Measurements from ENCODE around the gene MREG.

Gene MREG

GRCh38 chr2:215898363-215898762, 115.0 kb downstream of the MREG start:
- no peak overlapping the region for H3K27ac ChIP-seq (ENCODE audit: low read depth, low read length, poor library complexity, severe bottlenecking)
- no peaks in the 10 kb centered on the region for H3K36me3 ChIP-seq (ENCODE audit: insufficient read depth, low read length)
- H3K4me2 ChIP-seq (ENCODE audit: low read length): no peak overlapping the region
- H3K79me2 ChIP-seq (ENCODE audit: insufficient read depth, low read length): no peaks in the 10 kb centered on the region
- no peaks in the 10 kb centered on the region for H3K9me2 ChIP-seq (ENCODE audit: low read depth, low read length)
- H3K9ac ChIP-seq (ENCODE audit: low read length): no peak overlapping the region
- no peaks in the 10 kb centered on the region for H3K9me3 ChIP-seq (ENCODE audit: low read length)
- H3K4me1 ChIP-seq (ENCODE audit: insufficient read depth, low read length, severe bottlenecking): no peaks in the 10 kb centered on the region
- TF ChIP-seq CTCF (IDR thresholded peaks at IDR 0.05; ENCODE audit: low read length): no peak
- TF ChIP-seq EZH2 (IDR thresholded peaks at IDR 0.05; ENCODE audit: borderline replicate concordance, low read length): no peak
- H4K20me1 ChIP-seq (ENCODE audit: insufficient read depth, low read length): no peaks in the 10 kb centered on the region
- no peak overlapping the region for H2AFZ ChIP-seq (ENCODE audit: low read length)
- H3F3A ChIP-seq (ENCODE audit: insufficient read depth, low read length): no peaks in the 10 kb centered on the region
- no peaks in the 10 kb centered on the region for H3K27me3 ChIP-seq (ENCODE audit: insufficient read depth, low read length)
- no peak overlapping the region for H3K4me3 ChIP-seq (ENCODE audit: low read depth, low read length, poor library complexity, severe bottlenecking)

DNA sequence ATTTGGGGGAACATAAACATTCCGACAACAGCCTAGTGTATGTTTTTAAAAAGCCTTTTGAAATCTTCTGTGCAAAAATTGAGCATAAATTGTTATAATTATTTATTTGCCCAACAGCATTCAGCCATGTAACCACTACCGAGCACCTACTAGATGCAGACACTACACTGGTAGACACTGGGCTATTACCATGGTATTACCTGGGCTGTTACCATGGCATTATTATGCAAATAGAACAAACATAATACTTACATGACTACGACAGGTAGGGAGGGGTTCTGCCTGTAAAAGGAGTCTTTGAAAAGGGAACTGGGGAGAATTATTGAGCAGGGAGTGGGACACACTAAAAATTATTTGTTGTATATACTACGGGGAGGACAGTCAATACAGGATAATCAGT, 116.4 kb downstream of the MREG start:
- Histone ChIP-seq H3K27me3 (ENCODE audit: insufficient read depth, low read length) (no peaks in the 10 kb centered on the region), H4K20me1 (ENCODE audit: insufficient read depth, low read length) (no peaks in the 10 kb centered on the region), H3K9ac (ENCODE audit: low read length) (no peak overlapping the region), H3K9me3 (ENCODE audit: low read length) (no peaks in the 10 kb centered on the region), H3K27ac (ENCODE audit: low read depth, low read length, poor library complexity, severe bottlenecking) (no peak overlapping the region), H3K4me3 (ENCODE audit: low read depth, low read length, poor library complexity, severe bottlenecking) (no peak overlapping the region), H2AFZ (ENCODE audit: low read length) (no peak overlapping the region), H3F3A (ENCODE audit: insufficient read depth, low read length) (no peaks in the 10 kb centered on the region), H3K4me2 (ENCODE audit: low read length) (no peak overlapping the region), H3K4me1 (ENCODE audit: insufficient read depth, low read length, severe bottlenecking) (no peaks in the 10 kb centered on the region), H3K9me2 (ENCODE audit: low read depth, low read length) (no peaks in the 10 kb centered on the region), H3K36me3 (ENCODE audit: insufficient read depth, low read length) (no peaks in the 10 kb centered on the region), H3K79me2 (ENCODE audit: insufficient read depth, low read length) (no peaks in the 10 kb centered on the region)
- TF ChIP-seq EZH2 (IDR thresholded peaks at IDR 0.05; ENCODE audit: borderline replicate concordance, low read length) (no peak), CTCF (IDR thresholded peaks at IDR 0.05; ENCODE audit: low read length) (no peak)

DNA sequence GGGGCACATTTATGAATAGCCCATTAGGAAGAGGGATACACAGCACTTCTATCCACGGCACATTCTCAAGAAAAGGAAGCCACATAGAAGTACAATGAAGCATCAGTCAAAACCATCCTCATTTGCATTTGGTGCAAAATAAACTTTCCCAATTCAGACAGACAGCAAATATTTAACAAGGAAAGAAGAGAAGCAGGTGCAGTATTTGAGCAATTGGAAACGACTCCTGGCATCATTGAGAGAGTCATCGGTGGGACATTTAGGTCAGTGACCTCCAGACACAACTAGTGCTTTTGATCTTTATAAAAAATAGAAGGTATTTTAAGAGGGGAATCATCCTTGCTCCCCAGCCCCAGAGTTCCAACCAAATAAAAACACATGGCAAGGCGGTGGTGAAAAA, 118.0 kb downstream of the MREG start:
- Histone ChIP-seq H3K4me1 (ENCODE audit: insufficient read depth, low read length, severe bottlenecking) (no peaks in the 10 kb centered on the region), H3K36me3 (ENCODE audit: insufficient read depth, low read length) (no peaks in the 10 kb centered on the region)

More for the DNA sequence above, 118.0 kb downstream of the MREG start:
- Histone ChIP-seq H3K4me3 (ENCODE audit: low read depth, low read length, poor library complexity, severe bottlenecking) (no peak overlapping the region), H3F3A (ENCODE audit: insufficient read depth, low read length) (no peaks in the 10 kb centered on the region), H3K9ac (ENCODE audit: low read length) (no peak overlapping the region), H2AFZ (ENCODE audit: low read length) (no peak overlapping the region), H4K20me1 (ENCODE audit: insufficient read depth, low read length) (no peaks in the 10 kb centered on the region), H3K4me2 (ENCODE audit: low read length) (no peak overlapping the region), H3K79me2 (ENCODE audit: insufficient read depth, low read length) (no peaks in the 10 kb centered on the region), H3K9me2 (ENCODE audit: low read depth, low read length) (no peaks in the 10 kb centered on the region), H3K27me3 (ENCODE audit: insufficient read depth, low read length) (no peaks in the 10 kb centered on the region), H3K9me3 (ENCODE audit: low read length) (no peaks in the 10 kb centered on the region), H3K27ac (ENCODE audit: low read depth, low read length, poor library complexity, severe bottlenecking) (no peak overlapping the region)
- TF ChIP-seq EZH2 (IDR thresholded peaks at IDR 0.05; ENCODE audit: borderline replicate concordance, low read length) (no peak), CTCF (IDR thresholded peaks at IDR 0.05; ENCODE audit: low read length) (no peak)
